Thymus (tissue), 11 donors: ENCODE results near the gene THRSP. TPM values are rescaled to one million over a fixed set of nuclear protein-coding genes. Genes with fewer than 3 reads are reported as not detected.
"Not testable (repeated sequence)": the region's sequence is repeated elsewhere in the genome, so short reads cannot be mapped to it uniquely, and the experiment has no call there.

Experiments
- DNase-seq, 9 donors: peaks; one replicate each; pipeline ENCODE4 v3.0.0-alpha.2; 2013; ENCODE audit warnings: low spot score in 9 of 9, low read depth in 6 of 9, missing footprints in 1 of 9
- H3K27ac ChIP-seq, 2 donors: one replicate each; pipeline ENCODE4 v1.5.1; 2013; ENCODE audit warnings: control low read depth in 1 of 2, low read depth in 1 of 2, low read length in 1 of 2, mild to moderate bottlenecking in 1 of 2, moderate library complexity in 1 of 2
- H3K27me3 ChIP-seq, 2 donors: one replicate each; pipeline ENCODE4 v1.5.1; 2013; ENCODE audit warnings: low read length in 1 of 2; ENCODE audit not compliant: control insufficient read depth in 2 of 2, insufficient read depth in 1 of 2
- H3K36me3 ChIP-seq, 2 donors: one replicate each; pipeline ENCODE4 v1.5.1; 2013; ENCODE audit warnings: low read length in 1 of 2, mild to moderate bottlenecking in 1 of 2, moderate library complexity in 1 of 2; ENCODE audit not compliant: control insufficient read depth in 2 of 2, insufficient read depth in 2 of 2
- H3K4me1 ChIP-seq, 2 donors: one replicate each; pipeline ENCODE4 v1.5.1; 2013; ENCODE audit warnings: low read length in 2 of 2; ENCODE audit not compliant: control insufficient read depth in 2 of 2, insufficient read depth in 2 of 2
- H3K4me3 ChIP-seq, 2 donors: one replicate each; pipeline ENCODE4 v1.5.1; 2013; ENCODE audit warnings: low read length in 2 of 2, control low read depth in 1 of 2, mild to moderate bottlenecking in 1 of 2
- H3K9me3 ChIP-seq, 2 donors: one replicate each; pipeline ENCODE4 v1.5.1; 2013; ENCODE audit warnings: low read length in 1 of 2, mild to moderate bottlenecking in 1 of 2; ENCODE audit not compliant: control insufficient read depth in 2 of 2, insufficient read depth in 1 of 2
- WGBS: extraction: QIAGEN DNeasy Blood & Tissue Kit; methylation state at CpG from one replicate; pipeline ENCODE4 v1.1.7; 2013; 5-methylcytosine and 5-hydroxymethylcytosine counted together
- polyA plus RNA-seq: library from polyadenylated mRNA; stranded (reverse); fragments of 200-250 nt; gene quantifications from one replicate; pipeline ENCODE4 v1.2.3, GENCODE V29; 2013
- total RNA-seq: library from RNA; stranded (reverse); fragments of 120-200 nt; gene quantifications from one replicate; pipeline ENCODE4 v1.2.4, GENCODE V29; 2013
- donor health status: healthy.

The THRSP gene
- total and polyA plus RNA-seq, 2 donors, result 0.14 TPM; not detected in 1

- Histone ChIP-seq H3K27me3 (no peaks in the 10 kb centered on the region), H3K4me1 (no peaks in the 10 kb centered on the region), H3K27ac (no peak overlapping the region), H3K4me3 (no peak overlapping the region), H3K9me3 (no peaks in the 10 kb centered on the region), H3K36me3 (peaks cover 24 to 46% of the 10 kb centered on the region in 2 donors)
- DNase-seq, result no peak
- 97% methylated on average over 2 of the region's 2 CpGs for WGBS
These were observed 7.0 kb downstream of the THRSP start for GRCh38 chr11:78070621-78071020.

- H3K4me1 ChIP-seq, result peaks cover under 1 to 3% of the 10 kb centered on the region in 2 donors
- 98% methylated on average over 3 of the region's 3 CpGs for WGBS
- DNase-seq, result no peak
- no peaks in the 10 kb centered on the region for H3K9me3 ChIP-seq
- H3K36me3 ChIP-seq, result peaks cover 24 to 49% of the 10 kb centered on the region in 2 donors
- H3K27me3 ChIP-seq, result no peaks in the 10 kb centered on the region
- H3K27ac ChIP-seq, result no peak overlapping the region
- no peak overlapping the region for H3K4me3 ChIP-seq
These were observed 8.1 kb downstream of the THRSP start for GRCh38 chr11:78071717-78072116.

- Histone ChIP-seq H3K4me3 (no peak overlapping the region), H3K4me1 (peaks cover 4 to 7% of the 10 kb centered on the region in 2 donors), H3K36me3 (peaks cover 24 to 46% of the 10 kb centered on the region in 2 donors), H3K9me3 (no peaks in the 10 kb centered on the region), H3K27ac (no peak overlapping the region), H3K27me3 (no peaks in the 10 kb centered on the region)
- 99% methylated on average over 4 of the region's 4 CpGs for WGBS
- DNase-seq, result no peak
These were observed 8.8 kb downstream of the THRSP start for GRCh38 chr11:78072455-78072854.

GRCh38 chr11:78074756-78075155 lies 11.1 kb downstream of the THRSP start:
- DNase-seq, result no peak
- Histone ChIP-seq H3K4me3 (no peak overlapping the region), H3K9me3 (no peaks in the 10 kb centered on the region), H3K27ac (no peak overlapping the region), H3K36me3 (peaks cover 15 to 31% of the 10 kb centered on the region in 2 donors), H3K4me1 (peaks cover 16 to 21% of the 10 kb centered on the region in 2 donors), H3K27me3 (no peaks in the 10 kb centered on the region)
- 97% methylated on average over 6 of the region's 6 CpGs for WGBS

GRCh38 chr11:78076733-78077403 lies 13.2 kb downstream of the THRSP start:
- Histone ChIP-seq H3K4me1 (peaks cover 21 to 25% of the 10 kb centered on the region in 2 donors), H3K27me3 (no peaks in the 10 kb centered on the region), H3K36me3 (peaks cover under 1 to 12% of the 10 kb centered on the region in 2 donors), H3K9me3 (no peaks in the 10 kb centered on the region), H3K4me3 (no peak overlapping the region), H3K27ac (no peak overlapping the region)
- 91% methylated on average over 6 of the region's 6 CpGs for WGBS
- no peak for DNase-seq

GRCh38 chr11:78077592-78077991 lies 13.9 kb downstream of the THRSP start:
- not testable (repeated sequence) for H3K27me3 ChIP-seq, H3K36me3 ChIP-seq, H3K9me3 ChIP-seq, H3K4me3 ChIP-seq, DNase-seq, H3K27ac ChIP-seq
- 96% methylated on average over 4 of the region's 4 CpGs for WGBS
- peaks cover 21 to 25% of the 10 kb centered on the region in 2 donors for H3K4me1 ChIP-seq

GRCh38 chr11:78078218-78079167 lies 14.8 kb downstream of the THRSP start:
- no peak overlapping the region for H3K27ac ChIP-seq
- H3K4me1 ChIP-seq, result peaks cover 21 to 25% of the 10 kb centered on the region in 2 donors
- H3K4me3 ChIP-seq, result peak overlapping the region; percentile 94 to 100
- H3K27me3 ChIP-seq, result no peaks in the 10 kb centered on the region
- peak in 1 of 9 donors; percentile 22 for DNase-seq
- 32% methylated on average over 21 of the region's 21 CpGs for WGBS
- H3K36me3 ChIP-seq, result peaks cover 0 to 4% of the 10 kb centered on the region in 2 donors
- no peaks in the 10 kb centered on the region for H3K9me3 ChIP-seq

- peak; percentile 27 to 81 (median 63) for DNase-seq
- peak within 1 kb of the TSS; percentile 94 to 100 for H3K4me3 ChIP-seq
- no peaks in the 10 kb centered on the region for H3K27me3 ChIP-seq
- peaks cover 21 to 25% of the 10 kb centered on the region in 2 donors for H3K4me1 ChIP-seq
- H3K9me3 ChIP-seq, result no peaks in the 10 kb centered on the region
- peak within 1 kb of the TSS; percentile 68 to 69 for H3K27ac ChIP-seq
- WGBS, result under 1% methylated on average over 68 of the region's 68 CpGs
- peaks cover 0 to 4% of the 10 kb centered on the region in 2 donors for H3K36me3 ChIP-seq
These were observed 15.8 kb downstream of the THRSP start, which contains the start of gene NDUFC2 for GRCh38 chr11:78079232-78080083. Gene NDUFC2 (minus strand): TSS chr11:78079862. CDS start chr11:78079744, 118 bp downstream.
